Parathyroid adenoma (tissue), 2 donors: Measurements from ENCODE around the gene MOB3C.

Source experiments
- H2AFZ ChIP-seq: fragments of 300-600 bp; sonication (generic); one replicate; pipeline ENCODE4 v1.7.0; 2017; ENCODE audit warnings: antibody characterized with exemption, mild to moderate bottlenecking
- H3K27ac ChIP-seq: fragments of 300-600 bp; sonication (generic); one replicate; pipeline ENCODE4 v1.7.0; 2017
- H3K27me3 ChIP-seq: fragments of 300-600 bp; sonication (generic); one replicate; pipeline ENCODE4 v1.7.0; 2017; ENCODE audit warnings: low read length; ENCODE audit not compliant: control insufficient read depth, insufficient read depth
- H3K36me3 ChIP-seq: fragments of 300-600 bp; sonication (generic); one replicate; pipeline ENCODE4 v1.7.0; 2017; ENCODE audit warnings: low read length; ENCODE audit not compliant: control insufficient read depth, insufficient read depth
- H3K4me1 ChIP-seq: fragments of 300-600 bp; sonication (generic); one replicate; pipeline ENCODE4 v1.7.0; 2017; ENCODE audit warnings: control low read depth
- H3K4me2 ChIP-seq: fragments of 300-600 bp; sonication (generic); one replicate; pipeline ENCODE4 v1.7.0; 2017; ENCODE audit warnings: low read length
- H3K4me3 ChIP-seq: fragments of 300-600 bp; sonication (generic); one replicate; pipeline ENCODE4 v1.7.0; 2017; ENCODE audit warnings: low read depth, low read length
- H3K79me2 ChIP-seq: fragments of 300-600 bp; sonication (generic); one replicate; pipeline ENCODE4 v1.7.0; 2017; ENCODE audit warnings: control low read depth
- H3K9ac ChIP-seq: fragments of 300-600 bp; sonication (generic); one replicate; pipeline ENCODE4 v1.7.0; 2017; ENCODE audit warnings: mild to moderate bottlenecking
- H3K9me3 ChIP-seq: fragments of 300-600 bp; sonication (generic); one replicate; pipeline ENCODE4 v1.7.0; 2017; ENCODE audit warnings: low read length; ENCODE audit not compliant: control insufficient read depth
- CTCF ChIP-seq: fragments of 300-600 bp; sonication (generic); IDR thresholded peaks from one replicate; pipeline ENCODE4 v1.7.0; 2017; ENCODE audit warnings: antibody characterized with exemption, mild to moderate bottlenecking
- donor health status: primary hyperparathyroidism.

Gene MOB3C

GRCh38 chr1:46605232-46605631 is 11.4 kb downstream of the MOB3C start:
- TF ChIP-seq CTCF, result no peak
- H3K27me3 ChIP-seq, result no peaks in the 10 kb centered on the region

GRCh38 chr1:46603858-46604549 is 12.6 kb downstream of the MOB3C start, which contains the start of gene MKNK1:
TSS of gene MKNK1 (minus strand) at chr1:46604268. CDS start at chr1:46583327, 20,941 bp downstream.
- TF ChIP-seq CTCF, result no peak
- Histone ChIP-seq H2AFZ (peak within 1 kb of the TSS; percentile 86), H3K9me3 (no peaks in the 10 kb centered on the region), H3K36me3 (no peaks in the 10 kb centered on the region), H3K4me2 (peak within 1 kb of the TSS; percentile 77), H3K27ac (peak within 1 kb of the TSS; percentile 60), H3K79me2 (no peaks in the 10 kb centered on the region), H3K9ac (no peak within 1 kb of the TSS), H3K4me1 (peaks cover 6% of the 10 kb centered on the region), H3K4me3 (peak within 1 kb of the TSS; percentile 83), H3K27me3 (no peaks in the 10 kb centered on the region)

More at GRCh38 chr1:46605232-46605631, 11.4 kb downstream of the MOB3C start:
- Histone ChIP-seq H3K9ac (no peak overlapping the region), H3K4me1 (peaks cover 6% of the 10 kb centered on the region), H3K79me2 (no peaks in the 10 kb centered on the region), H3K27ac (no peak overlapping the region), H3K36me3 (no peaks in the 10 kb centered on the region), H3K9me3 (no peaks in the 10 kb centered on the region), H3K4me2 (no peak overlapping the region), H3K4me3 (no peak overlapping the region), H2AFZ (no peak overlapping the region)

GRCh38 chr1:46603481-46603857 is 13.1 kb downstream of the MOB3C start:
- Histone ChIP-seq H3K36me3 (no peaks in the 10 kb centered on the region), H3K79me2 (no peaks in the 10 kb centered on the region), H3K27me3 (no peaks in the 10 kb centered on the region), H3K4me1 (peaks cover 6% of the 10 kb centered on the region), H3K4me3 (peak overlapping the region; percentile 83), H3K9ac (no peak overlapping the region), H3K4me2 (peak overlapping the region; percentile 77), H3K9me3 (no peaks in the 10 kb centered on the region), H3K27ac (peak overlapping the region; percentile 60), H2AFZ (peak overlapping the region; percentile 86)
- no peak for TF ChIP-seq CTCF

- H3K27me3 ChIP-seq, result no peaks in the 10 kb centered on the region
- H3K27ac ChIP-seq, result no peak overlapping the region
- no peak overlapping the region for H3K4me3 ChIP-seq
- no peak overlapping the region for H3K9ac ChIP-seq
- no peak overlapping the region for H3K4me2 ChIP-seq
- H2AFZ ChIP-seq, result no peak overlapping the region
- H3K79me2 ChIP-seq, result no peaks in the 10 kb centered on the region
- no peaks in the 10 kb centered on the region for H3K9me3 ChIP-seq
- H3K4me1 ChIP-seq, result peaks cover 6% of the 10 kb centered on the region
- H3K36me3 ChIP-seq, result no peaks in the 10 kb centered on the region
- TF ChIP-seq CTCF, result no peak
Observed at GRCh38 chr1:46601257-46602007, 15.2 kb downstream of the MOB3C start.
